GM19099 (cell line): Measurements from ENCODE around the gene CCDC120.

Source experiments
- POLR2A ChIP-seq: IDR thresholded peaks from 3 replicates; pipeline ENCODE4 v1.6.1; 2011; ENCODE audit warnings: low read depth; ENCODE audit not compliant: insufficient read length; ENCODE audit errors: extremely low read depth

Gene CCDC120

GRCh38 chrX:49108641-49109040 lies 49.8 kb downstream of the CCDC120 start:
- TF ChIP-seq POLR2A, result no peak

DNA sequence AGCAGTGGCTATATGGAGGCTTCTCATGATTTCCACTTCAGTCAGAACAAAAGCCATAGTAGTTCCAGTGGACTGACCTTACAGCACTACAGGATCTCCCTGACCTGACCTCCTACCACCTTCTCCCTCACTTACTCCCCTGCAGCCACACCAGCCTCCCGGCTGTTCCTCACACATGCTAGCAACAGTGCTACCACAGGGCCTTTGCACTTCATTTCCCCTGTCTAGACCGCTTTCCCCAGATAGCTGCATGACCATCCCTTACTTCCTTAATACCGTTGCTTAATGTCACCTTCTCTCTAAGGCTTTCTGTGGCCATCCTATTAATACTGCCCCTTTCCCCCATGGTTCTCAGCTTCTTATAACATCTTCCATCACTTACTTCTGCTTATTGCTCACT lies 51.6 kb downstream of the CCDC120 start:
- no peak for TF ChIP-seq POLR2A

DNA sequence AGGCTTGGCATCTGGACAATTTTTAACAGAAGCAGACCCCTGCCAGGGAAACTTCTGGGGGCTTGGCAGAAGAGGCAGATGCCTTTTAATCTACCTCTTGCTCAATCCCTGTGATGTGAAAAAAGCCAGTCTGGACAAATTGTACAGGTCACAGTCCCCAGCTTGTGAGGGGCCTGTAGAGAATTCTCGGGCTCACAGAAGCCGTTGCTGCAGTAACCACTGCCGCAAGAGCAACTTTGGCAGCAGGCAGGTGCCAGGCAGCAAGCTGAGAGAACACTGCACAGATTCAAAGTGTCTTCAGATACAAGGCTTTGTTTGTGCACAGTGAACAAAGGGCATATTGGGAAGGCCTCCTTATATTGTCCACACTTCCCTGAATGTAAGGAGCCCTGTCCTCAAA lies 53.0 kb downstream of the CCDC120 start:
- no peak for TF ChIP-seq POLR2A

- no peak for TF ChIP-seq POLR2A
These were observed 57.3 kb downstream of the CCDC120 start for GRCh38 chrX:49116076-49116475.

DNA sequence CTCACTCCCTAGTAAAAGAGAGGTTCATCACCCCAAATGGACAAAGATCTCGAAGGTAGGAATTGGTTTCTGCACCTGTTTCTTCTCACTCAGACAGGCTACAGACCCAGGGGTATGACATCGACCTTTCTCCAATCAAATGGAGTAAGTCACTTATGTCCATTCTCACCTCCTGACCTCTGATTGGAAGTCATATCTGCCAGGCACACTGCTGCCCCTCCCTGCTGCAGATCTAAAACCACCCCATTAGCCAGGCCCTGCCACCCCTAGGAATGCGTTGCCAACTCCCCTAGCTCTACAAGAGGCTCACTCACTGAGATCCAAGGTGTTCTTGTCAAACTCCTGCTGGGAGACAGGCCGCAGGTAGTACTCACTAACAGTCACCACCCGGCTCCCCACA lies 57.9 kb downstream of the CCDC120 start:
- TF ChIP-seq POLR2A, result no peak

- no peak for TF ChIP-seq POLR2A
These were observed 58.8 kb downstream of the CCDC120 start for GRCh38 chrX:49117581-49117980.
